ENCODE data around the gene DYNLT3. TPM values are rescaled to one million over a fixed set of nuclear protein-coding genes. Genes with fewer than 3 reads are reported as not detected.

Gene DYNLT3
- total and polyA plus RNA-seq, 2 experiments from 2014 or later, result 36.7 to 42.8 TPM

- H3K9me2 ChIP-seq (replicated peaks; ENCODE audit: insufficient read depth), result no peaks in the 10 kb centered on the region
- no peak overlapping the region for H3K4me2 ChIP-seq
- no peaks in the 10 kb centered on the region for H3K27me3 ChIP-seq
- no peaks in the 10 kb centered on the region for H3K4me1 ChIP-seq (ENCODE audit: insufficient read depth)
- no peaks in the 10 kb centered on the region for H3K36me3 ChIP-seq (replicated peaks; ENCODE audit: insufficient read depth, low read depth)
- TF ChIP-seq EZH2phosphoT487 (IDR thresholded peaks at IDR 0.05; ENCODE audit: low read depth, severe bottlenecking, unreplicated experiment), result no peak
- H3K27ac ChIP-seq, result no peak overlapping the region
- no peaks in the 10 kb centered on the region for H3K79me2 ChIP-seq
- WGBS (ENCODE audit: low lambda C conversion rate, missing lambda C conversion rate), result 76% methylated on average over 4 of the region's 4 CpGs
- H4K20me1 ChIP-seq (ENCODE audit: insufficient read depth, poor library complexity, severe bottlenecking), result no peaks in the 10 kb centered on the region
- H2AFZ ChIP-seq, result no peak overlapping the region
- H3K4me3 ChIP-seq, result no peak overlapping the region
- H3K9me3 ChIP-seq (ENCODE audit: low read depth), result no peaks in the 10 kb centered on the region
- DNase-seq (ENCODE audit: low spot score), result no peak
Measured at GRCh38 chrX:37816766-37817165, 30.6 kb downstream of the DYNLT3 start.

- Histone ChIP-seq H3K27me3 (no peaks in the 10 kb centered on the region), H3K27ac (no peak overlapping the region), H3K4me1 (ENCODE audit: insufficient read depth) (no peaks in the 10 kb centered on the region), H3K4me2 (no peak overlapping the region), H3K36me3 (replicated peaks; ENCODE audit: insufficient read depth, low read depth) (no peaks in the 10 kb centered on the region), H4K20me1 (ENCODE audit: insufficient read depth, poor library complexity, severe bottlenecking) (no peaks in the 10 kb centered on the region), H3K9me3 (ENCODE audit: low read depth) (no peaks in the 10 kb centered on the region), H2AFZ (no peak overlapping the region), H3K4me3 (no peak overlapping the region), H3K79me2 (no peaks in the 10 kb centered on the region), H3K9me2 (replicated peaks; ENCODE audit: insufficient read depth) (no peaks in the 10 kb centered on the region)
- TF ChIP-seq EZH2 (IDR thresholded peaks at IDR 0.05; ENCODE audit: borderline replicate concordance), result no peak
- no peak for TF ChIP-seq EZH2phosphoT487 (IDR thresholded peaks at IDR 0.05; ENCODE audit: low read depth, severe bottlenecking, unreplicated experiment)
- TF ChIP-seq CTCF (IDR thresholded peaks at IDR 0.05; ENCODE audit: poor library complexity), result no peak
- 83% methylated on average over 5 of the region's 5 CpGs for WGBS (ENCODE audit: low lambda C conversion rate, missing lambda C conversion rate)
- no peak for DNase-seq (ENCODE audit: low spot score)
Measured at GRCh38 chrX:37815366-37815765, 32.0 kb downstream of the DYNLT3 start.

GRCh38 chrX:37813570-37813969 lies 33.8 kb downstream of the DYNLT3 start:
- Histone ChIP-seq H3K4me1 (ENCODE audit: insufficient read depth) (no peaks in the 10 kb centered on the region), H3K4me3 (no peak overlapping the region), H3K27me3 (no peaks in the 10 kb centered on the region), H3K36me3 (replicated peaks; ENCODE audit: insufficient read depth, low read depth) (no peaks in the 10 kb centered on the region), H3K9me2 (replicated peaks; ENCODE audit: insufficient read depth) (no peaks in the 10 kb centered on the region), H3K4me2 (no peak overlapping the region), H3K27ac (no peak overlapping the region), H3K79me2 (no peaks in the 10 kb centered on the region), H4K20me1 (ENCODE audit: insufficient read depth, poor library complexity, severe bottlenecking) (no peaks in the 10 kb centered on the region), H2AFZ (no peak overlapping the region), H3K9me3 (ENCODE audit: low read depth) (no peaks in the 10 kb centered on the region)
- no peak for TF ChIP-seq EZH2 (IDR thresholded peaks at IDR 0.05; ENCODE audit: borderline replicate concordance)
- TF ChIP-seq EZH2phosphoT487 (IDR thresholded peaks at IDR 0.05; ENCODE audit: low read depth, severe bottlenecking, unreplicated experiment), result no peak
- TF ChIP-seq CTCF (IDR thresholded peaks at IDR 0.05; ENCODE audit: poor library complexity), result no peak
- DNase-seq (ENCODE audit: low spot score), result no peak
- 90% methylated on average over 4 of the region's 4 CpGs for WGBS (ENCODE audit: low lambda C conversion rate, missing lambda C conversion rate)

- Histone ChIP-seq H3K27me3 (no peaks in the 10 kb centered on the region), H3K27ac (no peak overlapping the region), H4K20me1 (ENCODE audit: insufficient read depth, poor library complexity, severe bottlenecking) (no peaks in the 10 kb centered on the region), H3K4me2 (no peak overlapping the region), H3K4me1 (ENCODE audit: insufficient read depth) (no peaks in the 10 kb centered on the region), H3K9me3 (ENCODE audit: low read depth) (no peaks in the 10 kb centered on the region), H3K79me2 (no peaks in the 10 kb centered on the region), H3K9me2 (replicated peaks; ENCODE audit: insufficient read depth) (no peaks in the 10 kb centered on the region), H3K36me3 (replicated peaks; ENCODE audit: insufficient read depth, low read depth) (no peaks in the 10 kb centered on the region), H3K4me3 (no peak overlapping the region), H2AFZ (no peak overlapping the region)
- 52% methylated on average over 1 of the region's 1 CpG for WGBS (ENCODE audit: low lambda C conversion rate, missing lambda C conversion rate)
- TF ChIP-seq CTCF (IDR thresholded peaks at IDR 0.05; ENCODE audit: poor library complexity) (no peak), EZH2 (IDR thresholded peaks at IDR 0.05; ENCODE audit: borderline replicate concordance) (no peak), EZH2phosphoT487 (IDR thresholded peaks at IDR 0.05; ENCODE audit: low read depth, severe bottlenecking, unreplicated experiment) (no peak)
- no peak for DNase-seq (ENCODE audit: low spot score)
Measured at GRCh38 chrX:37812110-37812509, 35.3 kb downstream of the DYNLT3 start.

All from hepatocyte (in vitro differentiated cells).